ENCODE data around the gene SLC22A13. TPM values are rescaled to one million over a fixed set of nuclear protein-coding genes. Genes with fewer than 3 reads are reported as not detected.
"Not testable (repeated sequence)": the region's sequence is repeated elsewhere in the genome, so short reads cannot be mapped to it uniquely, and the experiment has no call there.

Gene SLC22A13, protein sequence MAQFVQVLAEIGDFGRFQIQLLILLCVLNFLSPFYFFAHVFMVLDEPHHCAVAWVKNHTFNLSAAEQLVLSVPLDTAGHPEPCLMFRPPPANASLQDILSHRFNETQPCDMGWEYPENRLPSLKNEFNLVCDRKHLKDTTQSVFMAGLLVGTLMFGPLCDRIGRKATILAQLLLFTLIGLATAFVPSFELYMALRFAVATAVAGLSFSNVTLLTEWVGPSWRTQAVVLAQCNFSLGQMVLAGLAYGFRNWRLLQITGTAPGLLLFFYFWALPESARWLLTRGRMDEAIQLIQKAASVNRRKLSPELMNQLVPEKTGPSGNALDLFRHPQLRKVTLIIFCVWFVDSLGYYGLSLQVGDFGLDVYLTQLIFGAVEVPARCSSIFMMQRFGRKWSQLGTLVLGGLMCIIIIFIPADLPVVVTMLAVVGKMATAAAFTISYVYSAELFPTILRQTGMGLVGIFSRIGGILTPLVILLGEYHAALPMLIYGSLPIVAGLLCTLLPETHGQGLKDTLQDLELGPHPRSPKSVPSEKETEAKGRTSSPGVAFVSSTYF
- polyA plus RNA-seq, result under 1 TPM in 2 of 3 donors, not detected in 1; 0.03 to 0.06 TPM

DNA sequence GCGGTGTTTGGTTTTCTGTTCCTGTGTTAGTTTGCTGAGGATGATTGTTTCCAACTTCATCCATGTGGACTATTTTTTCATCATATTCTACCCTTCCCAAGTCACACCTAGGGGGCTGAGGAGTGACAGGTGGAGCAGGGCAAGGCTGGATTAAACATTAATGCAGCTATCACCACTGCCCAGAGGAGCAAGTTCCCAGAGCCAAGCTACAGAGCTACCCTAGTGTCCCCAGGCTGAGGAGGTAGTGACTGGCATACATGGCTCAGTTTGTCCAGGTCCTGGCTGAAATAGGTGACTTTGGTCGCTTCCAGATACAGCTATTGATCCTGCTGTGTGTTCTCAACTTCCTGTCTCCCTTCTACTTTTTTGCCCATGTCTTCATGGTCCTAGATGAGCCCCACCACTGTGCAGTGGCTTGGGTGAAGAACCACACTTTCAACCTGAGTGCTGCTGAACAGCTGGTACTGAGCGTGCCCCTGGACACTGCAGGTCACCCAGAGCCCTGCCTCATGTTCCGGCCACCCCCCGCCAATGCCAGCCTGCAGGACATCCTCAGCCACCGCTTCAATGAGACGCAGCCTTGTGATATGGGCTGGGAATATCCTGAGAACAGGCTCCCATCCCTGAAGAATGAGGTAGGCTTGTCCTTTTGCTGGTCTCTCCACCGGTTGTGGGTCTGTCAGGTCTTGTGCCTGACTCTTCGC, at the start of gene SLC22A13:
Gene SLC22A13 (plus strand): TSS at position 209 of the 704 bp plus-strand sequence. CDS start 49 bp downstream, at position 258.
- WGBS, 3 donors, result 91 to 96% (median 95%) methylated on average over 9 of the region's 9 CpGs
- no peak within 1 kb of the TSS for H3K27ac ChIP-seq (ENCODE audit: low read depth, low read length)

DNA sequence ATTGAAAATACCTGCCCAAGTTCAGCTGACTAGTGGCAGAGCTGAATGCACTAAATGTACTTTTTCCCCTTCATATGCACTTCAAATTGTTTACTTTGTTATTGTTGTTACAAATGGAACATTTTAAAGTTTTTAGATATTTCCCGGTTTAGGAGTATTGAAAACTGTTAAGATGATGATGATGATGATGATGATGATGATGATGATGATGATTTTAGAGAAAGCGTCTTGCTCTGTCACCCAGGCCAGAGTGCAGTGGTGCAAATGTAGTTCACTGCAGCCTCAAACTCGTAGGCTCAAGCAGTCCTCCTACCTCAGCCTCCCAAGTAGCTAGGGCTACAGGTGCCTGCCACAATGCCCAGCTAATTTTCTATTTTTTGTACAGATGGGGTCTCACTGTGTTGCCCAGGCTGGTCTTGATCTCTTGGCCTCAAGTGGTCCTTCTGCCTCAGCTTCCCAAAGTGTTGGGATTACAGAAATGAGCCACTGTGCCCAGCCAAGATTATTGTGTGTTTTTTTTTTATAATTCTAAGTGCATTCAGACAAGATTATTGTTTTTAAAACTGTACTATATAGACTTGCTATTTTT, 45.9 kb upstream of the SLC22A13 start:
- no peak overlapping the region for H3K27ac ChIP-seq (ENCODE audit: low read depth, low read length)
- WGBS, 3 donors, result 94 to 99% (median 94%) methylated on average over 3 of the region's 3 CpGs

DNA sequence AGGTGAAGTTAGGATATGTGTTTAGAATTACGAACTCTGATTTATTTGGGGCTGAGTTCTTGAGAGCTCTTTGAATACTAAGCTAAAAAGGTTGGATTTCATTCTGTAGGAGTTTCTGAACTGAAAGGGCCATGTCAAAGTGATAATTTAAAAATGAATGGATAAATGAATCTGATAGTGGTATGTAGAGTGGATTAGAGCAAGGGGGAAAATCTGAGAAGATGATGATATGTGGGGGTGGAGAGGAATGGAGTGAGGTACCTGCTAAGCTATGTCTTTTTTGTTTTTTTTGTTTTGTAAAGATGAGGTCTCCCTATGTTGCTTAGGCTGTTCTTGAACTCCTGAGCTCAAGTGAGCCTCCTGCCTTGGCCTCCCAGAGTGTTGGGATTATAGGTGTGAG, 44.6 kb upstream of the SLC22A13 start:
- no peak overlapping the region for H3K27ac ChIP-seq (ENCODE audit: low read depth, low read length)
- WGBS, 3 donors, result 90 to 97% (median 93%) methylated on average over 1 of the region's 1 CpG

DNA sequence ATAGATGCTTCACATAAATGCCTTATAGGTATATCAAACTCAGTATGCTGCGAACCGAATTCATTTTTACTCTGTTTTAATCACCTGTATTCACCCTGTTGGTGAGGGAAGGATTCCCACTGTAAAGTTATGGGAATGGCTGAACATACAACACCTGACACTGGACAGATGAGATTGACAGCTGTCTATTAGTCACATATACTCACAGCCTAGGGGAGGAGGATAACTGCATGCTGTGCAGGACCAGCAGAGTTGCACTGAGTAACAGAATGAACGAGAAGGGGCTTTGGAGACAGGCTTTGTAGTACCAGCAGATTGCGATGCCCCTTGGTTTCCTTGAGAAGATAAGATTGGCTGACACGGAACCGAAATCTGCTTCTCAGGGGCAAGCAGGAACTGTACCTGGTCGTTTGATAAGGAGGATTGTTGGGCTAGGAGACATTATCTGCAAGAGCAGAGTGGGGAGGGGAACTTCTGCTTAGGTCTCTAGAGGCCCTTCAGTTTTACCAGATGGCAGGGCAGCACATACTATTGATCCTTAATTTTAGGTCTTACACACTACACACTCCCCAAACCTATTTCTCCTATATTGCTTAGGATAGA, 43.5 kb upstream of the SLC22A13 start:
- 73 to 74% (median 74%) methylated on average over 7 of the region's 7 CpGs for WGBS, 3 donors
- no peak overlapping the region for H3K27ac ChIP-seq (ENCODE audit: low read depth, low read length)

DNA sequence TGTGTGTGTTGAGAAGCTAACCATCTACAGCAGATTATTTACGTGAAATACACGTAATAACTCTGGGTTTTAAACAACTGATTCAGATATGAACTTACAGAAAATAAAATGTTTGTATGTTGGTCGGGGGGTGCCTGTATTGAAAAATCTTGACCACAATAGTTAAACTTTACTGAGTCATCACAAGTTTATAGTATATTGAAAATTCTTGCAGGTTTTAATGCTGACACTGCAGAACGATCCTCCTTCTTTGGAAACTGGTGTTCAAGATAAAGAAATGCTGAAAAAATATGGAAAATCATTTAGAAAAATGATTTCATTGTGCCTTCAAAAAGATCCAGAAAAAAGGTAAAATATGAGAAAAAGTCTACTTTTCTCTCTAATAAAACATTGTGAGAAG, 41.3 kb upstream of the SLC22A13 start:
- 94 to 95% (median 94%) methylated on average over 4 of the region's 4 CpGs for WGBS, 3 donors
- H3K27ac ChIP-seq (ENCODE audit: low read depth, low read length), result no peak overlapping the region

DNA sequence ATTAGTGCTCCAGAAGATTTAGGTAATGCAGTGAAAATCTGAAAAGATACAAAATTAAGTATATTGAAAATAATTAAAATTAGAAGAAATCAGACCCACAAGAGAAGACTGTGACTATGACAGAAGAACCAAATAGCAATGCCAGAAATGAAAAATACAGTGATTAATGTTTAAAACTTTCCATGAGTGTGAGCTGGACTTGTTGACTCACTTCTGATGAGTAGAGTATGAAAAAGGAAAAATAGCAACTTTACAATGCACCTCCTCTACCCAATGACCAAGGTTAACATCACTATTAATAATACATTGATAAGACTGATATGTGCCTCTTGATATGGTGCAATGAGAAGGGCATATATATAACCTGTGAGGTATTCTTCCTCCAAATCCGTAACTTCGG, 39.3 kb upstream of the SLC22A13 start:
- WGBS, 3 donors, result 96 to 98% (median 96%) methylated on average over 2 of the region's 2 CpGs
- no peak overlapping the region for H3K27ac ChIP-seq (ENCODE audit: low read depth, low read length)

DNA sequence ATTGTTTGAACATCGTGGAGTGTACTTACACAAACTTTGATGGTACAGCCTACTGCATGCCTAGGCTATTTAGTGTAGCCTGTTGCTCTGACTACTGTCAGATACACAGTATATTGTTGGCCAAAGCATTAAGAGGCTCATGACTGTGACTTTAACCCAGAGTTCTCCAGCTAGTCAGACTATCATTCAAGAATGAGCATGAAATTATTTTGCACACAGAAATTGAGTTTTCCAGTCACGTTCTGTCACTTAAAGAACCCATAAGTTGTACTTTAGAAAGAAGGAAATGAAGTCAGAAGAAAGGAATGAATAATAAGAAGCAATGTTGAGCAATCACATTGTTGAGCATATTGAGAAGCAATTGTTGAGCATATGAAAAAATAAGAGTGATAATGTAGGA, 37.6 kb upstream of the SLC22A13 start:
- WGBS, 3 donors, result 57 to 88% (median 64%) methylated on average over 2 of the region's 2 CpGs
- no peak overlapping the region for H3K27ac ChIP-seq (ENCODE audit: low read depth, low read length)

DNA sequence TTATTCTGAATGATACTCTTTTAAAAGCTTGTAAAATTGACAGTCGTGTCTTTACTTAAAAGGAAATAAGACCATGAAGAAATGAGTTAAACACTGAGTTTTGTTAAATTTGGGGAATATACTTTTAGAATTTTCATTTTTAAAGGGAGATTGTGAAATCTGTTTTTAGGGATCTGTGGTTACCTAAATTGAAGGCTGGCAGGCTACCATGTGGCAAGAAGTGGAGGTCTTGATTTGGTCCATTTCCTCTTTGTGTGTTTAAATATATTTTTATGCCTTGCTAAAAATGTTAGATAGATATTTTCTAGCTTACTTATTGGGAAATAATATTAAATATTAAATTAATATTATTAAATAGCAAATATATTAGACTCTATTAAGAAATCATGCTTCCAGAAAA, 36.6 kb upstream of the SLC22A13 start:
- 74 to 98% (median 84%) methylated on average over 1 of the region's 1 CpG for WGBS, 3 donors
- no peak overlapping the region for H3K27ac ChIP-seq (ENCODE audit: low read depth, low read length)

DNA sequence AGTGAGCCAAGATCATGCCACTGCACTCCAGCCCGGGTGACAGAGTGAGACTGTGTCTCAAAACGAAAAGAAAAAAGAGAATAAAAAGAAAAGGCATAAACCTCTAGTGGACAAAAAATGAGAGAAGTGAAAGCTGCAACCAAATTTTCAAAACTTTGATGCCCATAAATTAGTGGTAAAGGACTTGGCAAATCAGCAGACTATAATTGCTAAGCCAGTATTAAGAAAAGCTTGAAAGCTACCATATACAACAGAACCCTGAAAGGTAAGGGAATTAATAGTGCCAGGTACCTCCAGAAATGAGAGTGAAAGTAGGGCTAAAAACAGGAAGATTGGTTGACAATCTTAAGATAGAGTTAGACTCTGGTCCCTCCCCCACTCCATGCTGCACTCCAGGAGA, 32.9 kb upstream of the SLC22A13 start:
- WGBS, 3 donors, result 84 to 89% (median 86%) methylated on average over 2 of the region's 2 CpGs

DNA sequence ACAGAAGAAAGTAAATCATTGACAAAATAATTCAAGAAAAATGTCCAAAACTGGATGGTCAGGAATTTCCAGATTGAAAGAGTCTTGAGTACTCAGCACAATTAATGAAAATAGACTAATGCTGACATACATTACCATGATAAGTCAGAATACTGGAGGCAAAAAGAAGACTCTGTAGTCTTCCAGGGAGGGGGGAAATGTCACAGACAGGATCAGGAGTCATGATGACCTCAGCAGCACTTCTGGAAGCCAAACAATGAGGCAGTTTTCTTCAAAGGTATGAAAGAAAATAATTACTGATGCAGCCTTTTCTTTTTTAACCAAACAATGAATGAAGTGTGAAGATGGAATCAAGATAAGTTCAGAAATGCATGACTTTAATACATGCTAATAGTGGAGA, 30.1 kb upstream of the SLC22A13 start:
- no peak overlapping the region for H3K27ac ChIP-seq (ENCODE audit: low read depth, low read length)

More for the DNA sequence above, 32.9 kb upstream of the SLC22A13 start:
- H3K27ac ChIP-seq (ENCODE audit: low read depth, low read length), result no peak overlapping the region

DNA sequence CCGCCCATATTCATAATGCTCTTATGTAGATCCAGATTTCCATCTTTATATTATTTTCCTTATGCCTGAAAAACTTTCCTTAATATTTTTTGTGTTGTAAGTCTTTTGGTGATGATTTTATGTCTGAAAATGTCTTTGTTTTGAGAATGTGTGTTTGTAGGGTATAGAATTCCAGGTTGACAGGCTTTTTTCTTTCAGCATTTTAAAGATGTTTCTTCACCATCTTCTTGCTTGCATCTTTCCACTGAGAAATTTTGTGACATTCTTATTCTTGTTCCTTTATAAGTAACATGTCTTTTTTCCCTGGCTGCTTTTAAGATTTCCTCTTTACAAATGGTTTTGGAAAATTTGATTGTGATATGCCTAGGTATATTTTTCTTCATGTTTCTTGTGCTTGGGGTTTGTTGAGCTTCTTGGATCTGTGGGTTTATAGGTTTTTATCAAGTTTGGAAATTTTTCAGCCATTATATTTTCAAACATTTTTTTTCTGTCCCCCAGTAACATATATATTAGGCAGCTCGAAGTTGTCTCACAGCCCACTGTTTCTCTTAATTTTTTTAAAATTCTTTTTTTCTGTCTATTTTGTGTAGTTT, 27.1 kb upstream of the SLC22A13 start:
- no peak overlapping the region for H3K27ac ChIP-seq (ENCODE audit: low read depth, low read length)
- WGBS, 3 donors, result 97 to 100% (median 98%) methylated on average over 2 of the region's 2 CpGs

DNA sequence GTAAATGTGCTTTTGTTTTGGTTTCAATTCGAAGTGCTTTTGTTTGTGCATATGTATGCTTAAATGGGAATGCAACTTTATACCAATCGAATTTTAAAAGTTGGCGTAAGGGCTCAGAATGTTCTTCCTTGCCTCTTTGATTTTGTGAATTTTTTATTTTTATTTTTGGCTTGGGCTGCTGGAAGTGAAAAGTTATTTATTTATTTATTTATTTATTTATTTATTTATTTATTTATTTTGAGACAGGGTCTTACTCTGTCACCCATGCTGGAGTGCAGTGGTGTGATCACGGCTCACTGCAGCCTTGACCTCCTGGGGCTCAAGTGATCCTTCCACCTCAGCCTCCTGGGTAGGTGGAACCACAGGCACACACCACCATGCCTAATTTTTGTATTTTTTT, 22.8 kb upstream of the SLC22A13 start:
- 95 to 97% (median 95%) methylated on average over 4 of the region's 4 CpGs for WGBS, 3 donors

DNA sequence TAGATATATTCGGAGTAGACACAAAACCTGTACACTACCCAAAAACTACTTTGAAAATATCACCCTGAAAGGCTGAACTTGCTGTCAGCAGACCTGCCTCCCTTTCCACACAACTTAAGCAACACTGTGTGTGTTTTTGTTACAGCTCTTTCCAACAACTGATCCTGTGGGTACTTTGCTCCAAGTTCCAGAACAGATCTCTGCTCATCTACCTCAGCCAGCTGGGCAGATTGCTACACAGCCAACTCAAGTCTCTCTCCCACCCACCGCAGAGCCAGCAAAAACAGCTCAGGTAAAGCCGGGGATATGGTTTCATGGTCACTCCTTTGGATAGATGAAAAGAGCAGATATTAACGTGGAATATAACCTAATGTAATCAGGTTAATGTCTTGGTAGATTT, 19.7 kb upstream of the SLC22A13 start:
- 90 to 97% (median 92%) methylated on average over 4 of the region's 4 CpGs for WGBS, 3 donors
- no peak overlapping the region for H3K27ac ChIP-seq (ENCODE audit: low read depth, low read length)

More for the DNA sequence above, 22.8 kb upstream of the SLC22A13 start:
- not testable (repeated sequence) for H3K27ac ChIP-seq (ENCODE audit: low read depth, low read length)

DNA sequence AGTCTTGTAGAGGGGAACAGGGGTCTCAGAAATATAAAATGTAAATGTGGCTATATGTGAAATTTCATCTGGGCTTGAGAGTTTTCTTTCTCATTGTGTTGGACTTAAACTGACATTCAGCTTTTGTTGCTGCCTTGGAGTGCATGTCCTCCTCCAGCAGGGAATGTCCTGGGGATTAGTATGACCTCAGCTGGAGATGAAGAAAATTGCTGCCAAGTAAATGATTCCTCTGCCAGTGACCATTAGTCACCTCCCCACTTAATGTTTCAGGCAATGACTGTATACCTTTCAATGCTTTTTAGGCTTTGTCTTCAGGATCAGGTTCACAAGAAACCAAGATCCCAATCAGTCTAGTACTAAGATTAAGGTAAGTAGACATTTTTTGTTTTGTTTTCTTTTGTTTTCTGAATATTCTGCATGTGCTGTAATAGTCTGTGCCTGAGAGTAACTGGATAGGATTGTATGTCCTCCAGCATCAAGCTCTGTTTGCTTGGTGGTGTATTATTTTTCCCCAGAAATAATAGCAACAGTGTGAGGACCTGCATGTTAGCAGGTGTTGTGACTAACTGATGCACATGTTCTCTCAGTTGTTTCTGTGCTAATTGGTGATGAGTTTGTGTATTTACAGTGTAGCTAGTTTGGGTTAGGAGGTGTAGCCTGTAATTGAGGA, 18.1 kb upstream of the SLC22A13 start:
- H3K27ac ChIP-seq (ENCODE audit: low read depth, low read length), result no peak overlapping the region

DNA sequence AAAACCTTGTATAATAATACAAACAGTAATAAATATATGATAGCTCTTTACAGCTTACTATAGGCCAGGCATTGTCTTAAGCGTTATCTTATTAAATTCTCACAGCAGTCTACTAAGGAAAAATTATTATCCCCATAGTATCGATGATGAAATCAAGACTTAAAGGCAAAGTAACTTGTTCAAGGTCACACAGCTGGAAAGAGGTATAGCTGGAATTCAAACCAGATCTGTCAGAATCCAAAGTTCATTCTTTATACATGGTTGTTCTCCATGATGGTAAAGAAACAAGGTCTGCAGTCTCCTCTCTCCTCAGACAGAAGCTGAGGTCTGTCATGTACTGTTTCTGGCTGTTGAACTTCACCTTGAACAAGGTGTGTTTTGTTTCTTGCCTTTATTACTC, 15.4 kb upstream of the SLC22A13 start:
- WGBS, 3 donors, result 72 to 92% (median 88%) methylated on average over 2 of the region's 2 CpGs
- H3K27ac ChIP-seq (ENCODE audit: low read depth, low read length), result no peak overlapping the region

DNA sequence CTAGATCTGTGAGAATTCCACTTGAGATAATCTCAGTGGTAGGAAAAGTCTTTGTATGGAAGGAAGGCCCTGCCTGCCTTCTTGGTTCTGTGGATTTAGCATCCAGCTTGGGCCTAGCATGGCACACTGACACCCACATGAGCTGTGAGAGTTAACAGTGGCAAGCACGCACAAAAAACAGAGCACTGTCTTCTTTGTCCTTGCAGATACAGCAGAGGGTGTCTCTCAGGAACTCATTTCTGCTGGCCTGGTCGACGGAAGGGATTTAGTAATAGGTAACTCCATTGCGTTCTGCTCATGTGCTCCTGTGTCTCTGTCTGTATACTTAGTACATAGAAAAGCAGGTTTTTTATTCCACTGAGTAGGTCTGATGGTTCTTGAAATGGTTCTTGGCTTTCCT, 14.4 kb upstream of the SLC22A13 start:
- WGBS, 3 donors, result 87 to 91% (median 89%) methylated on average over 4 of the region's 4 CpGs

DNA sequence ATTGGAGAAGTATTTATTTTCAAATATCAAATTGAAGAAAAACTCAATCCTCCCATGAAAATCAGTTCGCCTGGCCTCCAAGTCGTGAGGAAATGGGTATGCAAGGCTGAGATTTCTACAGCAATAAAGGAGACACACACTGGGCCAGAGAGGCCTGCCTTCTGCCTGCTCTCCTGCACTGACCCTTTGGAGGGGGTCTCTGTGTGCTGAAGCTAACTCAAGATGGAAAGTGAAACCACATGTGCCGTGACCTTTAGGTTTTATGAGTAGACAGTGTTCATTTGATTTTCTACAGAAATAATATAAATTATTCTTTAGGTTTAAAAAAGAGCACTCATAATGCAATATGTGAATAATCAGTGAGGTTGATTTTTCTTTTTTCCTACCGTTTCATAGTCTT, 11.9 kb upstream of the SLC22A13 start:
- no peak overlapping the region for H3K27ac ChIP-seq (ENCODE audit: low read depth, low read length)
- WGBS, 3 donors, result 91 to 96% (median 96%) methylated on average over 4 of the region's 4 CpGs

More for the DNA sequence above, 14.4 kb upstream of the SLC22A13 start:
- no peak overlapping the region for H3K27ac ChIP-seq (ENCODE audit: low read depth, low read length)

DNA sequence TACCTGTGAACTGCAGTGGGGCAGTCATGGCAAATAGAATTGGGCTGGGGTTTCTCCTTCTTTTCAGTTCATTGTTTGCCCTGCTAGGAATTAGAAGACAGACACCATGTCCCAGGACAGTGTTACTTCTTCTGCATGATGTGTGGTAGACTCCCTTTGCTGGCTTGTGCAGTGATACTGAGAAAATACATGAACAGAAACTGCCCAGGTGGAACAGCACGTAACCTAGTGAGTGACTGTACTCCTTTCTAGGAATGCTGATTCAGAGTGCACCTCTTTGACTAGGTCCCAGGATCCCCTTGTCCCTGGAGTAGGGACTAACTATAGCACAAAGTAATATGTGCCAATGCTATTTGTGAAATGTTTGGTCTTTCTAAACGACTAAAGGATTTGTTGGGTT, 10.7 kb upstream of the SLC22A13 start:
- H3K27ac ChIP-seq (ENCODE audit: low read depth, low read length), result no peak overlapping the region
- 66 to 90% (median 77%) methylated on average over 2 of the region's 2 CpGs for WGBS, 3 donors
